HepG2 (cell line): ENCODE results near the gene ARG2. TPM values are rescaled to one million over a fixed set of nuclear protein-coding genes. Genes with fewer than 3 reads are reported as not detected.

Experiments
- ATAC-seq: fragments of 200-7000 bp; cut with Tn5 transposase; 3 replicates; pipeline ENCODE4 v1.9.1; 2020; ENCODE audit warnings: mild to moderate bottlenecking, moderate library complexity
- BruUV-seq: library from RNA; stranded (reverse); fragments of 400-500 nt; replicated peaks from 2 replicates; lab custom pipeline; 2021; lab: Mats Ljungman, UMichigan
- CTCF ChIA-PET: fragments of 300-600 bp; formaldehyde crosslinking; extraction: SDS; loops from one replicate; lab custom pipeline; 2021; ENCODE audit warnings: low total read pairs, inconsistent platforms, low intra/inter-chr PET ratio; lab: Yijun Ruan, JAX
- POLR2A ChIA-PET: fragments of 350-600 bp; sonication (Branson Sonifier 250); formaldehyde crosslinking; loops from one replicate; lab custom pipeline; 2020; ENCODE audit warnings: antibody characterized with exemption, inconsistent platforms; lab: Yijun Ruan, JAX
- DNase-seq: peaks from one replicate; pipeline ENCODE4 v3.0.0-alpha.2; 2015; ENCODE audit warnings: low spot score
- FAIRE-seq: peaks from 3 replicates; lab custom pipeline; 2011; peaks lifted over from hg19 to GRCh38; lab: Jason Lieb, UNC
- H2AFZ ChIP-seq: one replicate; pipeline ENCODE4 v1.6.1; 2011; ENCODE audit warnings: low read length, inconsistent platforms
- H3K27ac ChIP-seq: fragments of 300-600 bp; 3 replicates; pipeline ENCODE4 v1.8.0; 2011; ENCODE audit warnings: mixed run types, mild to moderate bottlenecking, mixed read lengths, low read length, inconsistent platforms; ENCODE audit not compliant: insufficient read depth; ENCODE audit errors: extremely low read length
- H3K27me3 ChIP-seq, 2 experiments: fragments of 200-600 bp in 1 of 2; 2 replicates in 1 of 2; 3 replicates in 1 of 2; pipeline versions ENCODE4 v1.6.0 to v1.8.0; 2011; ENCODE audit warnings: low read length in 2 of 2, mild to moderate bottlenecking in 2 of 2, moderate library complexity in 2 of 2, inconsistent platforms in 1 of 2; ENCODE audit not compliant: insufficient read depth in 2 of 2, control insufficient read depth in 1 of 2
- H3K36me3 ChIP-seq, 2 experiments: fragments of 200-600 bp in 1 of 2; replicated peaks in 1 of 2; 2 replicates in 1 of 2; 3 replicates in 1 of 2; pipeline versions ENCODE4 v1.5.1 to v1.8.0; 2011; ENCODE audit warnings: low read length in 2 of 2, inconsistent platforms in 1 of 2; ENCODE audit not compliant: insufficient read depth in 2 of 2, control insufficient read depth in 1 of 2
- H3K4me1 ChIP-seq: 2 replicates; pipeline ENCODE4 v1.5.1; 2012; ENCODE audit warnings: low read length, inconsistent platforms; ENCODE audit not compliant: insufficient read depth
- H3K4me2 ChIP-seq: 2 replicates; pipeline ENCODE4 v1.6.0; 2011; ENCODE audit warnings: low read depth, low read length, inconsistent platforms
- H3K4me3 ChIP-seq, 3 experiments: fragments of 200-600 bp in 1 of 3; sonication (generic), shearing (Covaris generic) in 1 of 3; replicated peaks in 1 of 3; 2 replicates each; pipeline ENCODE4 v1.5.1; 2011 to 2016; ENCODE audit warnings: low read length in 3 of 3, inconsistent platforms in 2 of 3, low read depth in 2 of 3, mild to moderate bottlenecking in 2 of 3, control low read depth in 1 of 3, mixed read lengths in 1 of 3; ENCODE audit not compliant: insufficient read depth in 1 of 3
- H3K79me2 ChIP-seq: one replicate; pipeline ENCODE4 v1.6.1; 2011; ENCODE audit warnings: low read length, inconsistent platforms; ENCODE audit not compliant: insufficient read depth
- H3K9ac ChIP-seq: 2 replicates; pipeline ENCODE4 v1.6.0; 2011; ENCODE audit warnings: mild to moderate bottlenecking, low read depth, low read length, inconsistent platforms; ENCODE audit not compliant: insufficient read depth
- H3K9me3 ChIP-seq: 2 replicates; pipeline ENCODE4 v1.5.1; 2012; ENCODE audit warnings: mild to moderate bottlenecking, low read length
- H4K20me1 ChIP-seq: 2 replicates; pipeline ENCODE4 v1.6.0; 2011; ENCODE audit warnings: inconsistent platforms, mild to moderate bottlenecking, low read length, moderate library complexity; ENCODE audit not compliant: insufficient read depth
- ATF7-NPFF ChIP-seq: sonication (generic); formaldehyde crosslinking; IDR thresholded peaks from 2 replicates; pipeline ENCODE4 v1.8.1; 2023; ENCODE audit warnings: mild to moderate bottlenecking, low read depth, missing genetic modification reagents, moderate library complexity
- ATRX ChIP-seq: sonication (generic); formaldehyde crosslinking; IDR thresholded peaks from 2 replicates; pipeline ENCODE4 v1.4.0; 2020; ENCODE audit warnings: missing genetic modification reagents, borderline replicate concordance
- FIP1L1 ChIP-seq: fragments of 200-400 bp; formaldehyde crosslinking; IDR thresholded peaks from 2 replicates; pipeline ENCODE4 v1.6.1; 2018; ENCODE audit warnings: low read depth, mild to moderate bottlenecking, low read length, moderate library complexity, borderline replicate concordance; ENCODE audit not compliant: insufficient read depth
- HNF4A ChIP-seq: sonication (generic); formaldehyde crosslinking; IDR thresholded peaks from 2 replicates; pipeline ENCODE4 v1.4.0; 2020; ENCODE audit warnings: missing genetic modification reagents
- SOX13 ChIP-seq, 3 experiments: fragments of 450-650 bp in 1 of 3; sonication (generic) in 1 of 3; formaldehyde crosslinking in 1 of 3; IDR thresholded peaks in 2 of 3; conservative IDR thresholded peaks in 1 of 3; 2 replicates each; pipeline versions ENCODE4 v1.5.0 to v1.6.1; 2016 to 2020; ENCODE audit warnings: antibody characterized with exemption in 1 of 3, mild to moderate bottlenecking in 1 of 3, missing compliant biosample characterization in 1 of 3, missing genetic modification reagents in 1 of 3, moderate library complexity in 1 of 3
- STAG1 ChIP-seq: sonication (generic); formaldehyde crosslinking; IDR thresholded peaks from 2 replicates; pipeline ENCODE4 v1.4.0; 2020; ENCODE audit warnings: missing genetic modification reagents
- ZNF225 ChIP-seq: sonication (generic); formaldehyde crosslinking; IDR thresholded peaks from 2 replicates; pipeline ENCODE4 v1.4.0; 2020; ENCODE audit warnings: mild to moderate bottlenecking, missing genetic modification reagents
- WGBS: methylation state at CpG from one replicate; pipeline ENCODE4 v1.1.6; 2017; ENCODE audit warnings: low lambda C conversion rate; 5-methylcytosine and 5-hydroxymethylcytosine counted together
- in situ Hi-C: cut with HindIII; loops from 2 replicates; pipeline ENCODE4 v1.10.0; 2017; ENCODE audit warnings: low pct_unique_long_range_greater_than_20kb; ENCODE audit not compliant: extremely low pct_ligation_motif_present
- intact Hi-C: fragments of 100-400 bp; cut with micrococcal nuclease; formaldehyde crosslinking; loops from one replicate; pipeline ENCODE4 v1.10.0; 2022; ENCODE audit not compliant: unreplicated experiment
- polyA plus RNA-seq, 8 experiments: library from polyadenylated mRNA; depleted of rRNA in 3 of 8; stranded (reverse) in 7 of 8; unstranded in 1 of 8; fragments of >200 nt; fragmentation: Illumina TruSeq in 4 of 8; extraction: Trizol in 4 of 8; gene quantifications; 2 replicates each; pipeline versions ENCODE4 v1.2.1 to v1.2.3, GENCODE V29; 2011 to 2016; ENCODE audit warnings: low read depth in 4 of 8, missing spikeins in 1 of 8, mixed read lengths in 1 of 8; ENCODE audit not compliant: insufficient read depth in 1 of 8
- total RNA-seq, 5 experiments: library from RNA; depleted of rRNA; stranded (reverse); fragments of >200 nt; fragmentation: Illumina TruSeq; extraction: Trizol; gene quantifications; 2 replicates each; pipeline ENCODE4 v1.2.3, GENCODE V29; 2016; ENCODE audit warnings: low read depth in 1 of 5
- TF ChIP-seq, protein P1 (sequence below): sonication (generic); formaldehyde crosslinking; IDR thresholded peaks from 2 replicates; pipeline ENCODE4 v1.4.0; 2020; ENCODE audit warnings: mild to moderate bottlenecking, missing genetic modification reagents

Gene ARG2
- total and polyA plus RNA-seq, 2 of the 13 experiments (the other 11 are each of a cell fraction or from before 2014, with no cell fraction given) = 37.5 to 73.6 TPM

DNA sequence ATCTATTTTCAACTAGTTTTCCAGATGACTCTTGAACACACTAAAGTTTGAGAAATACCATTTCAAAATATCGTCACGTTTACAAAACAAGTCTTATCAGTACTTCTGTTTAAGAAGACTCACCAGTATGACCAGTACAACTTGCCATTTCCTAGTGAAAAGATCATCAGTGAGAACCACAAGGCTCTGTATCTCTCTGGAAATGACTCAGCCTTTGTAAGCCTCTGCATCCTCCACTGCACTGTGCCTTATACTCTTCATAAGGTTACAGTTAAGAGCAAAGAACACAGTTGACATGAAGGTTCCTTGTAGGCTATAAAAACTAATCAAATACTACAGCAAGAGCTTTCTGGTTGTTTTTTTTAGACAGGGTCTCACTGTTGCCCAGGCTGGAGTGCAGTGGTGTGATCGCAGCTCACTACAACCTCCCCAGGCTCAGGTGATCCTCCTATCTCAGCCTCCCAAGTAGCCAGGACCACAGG, 60.4 kb downstream of the ARG2 start:
- H4K20me1 ChIP-seq = no peaks in the 10 kb centered on the region
- peaks cover 6% of the 10 kb centered on the region for H3K4me1 ChIP-seq
- H3K79me2 ChIP-seq = peaks cover 10% of the 10 kb centered on the region
- H3K36me3 ChIP-seq = peaks cover 15 to 76% of the 10 kb centered on the region in 2 experiments
- POLR2A ChIA-PET = no interaction called here
- no peak for TF ChIP-seq FIP1L1
- no peak for TF ChIP-seq ATF7-NPFF
- no peak for TF ChIP-seq ATRX (CRISPR knock-in tag)
- no peak for TF ChIP-seq ZNF225 (CRISPR knock-in tag)
- TF ChIP-seq HNF4A (CRISPR knock-in tag) = no peak
- TF ChIP-seq, protein P1, sequence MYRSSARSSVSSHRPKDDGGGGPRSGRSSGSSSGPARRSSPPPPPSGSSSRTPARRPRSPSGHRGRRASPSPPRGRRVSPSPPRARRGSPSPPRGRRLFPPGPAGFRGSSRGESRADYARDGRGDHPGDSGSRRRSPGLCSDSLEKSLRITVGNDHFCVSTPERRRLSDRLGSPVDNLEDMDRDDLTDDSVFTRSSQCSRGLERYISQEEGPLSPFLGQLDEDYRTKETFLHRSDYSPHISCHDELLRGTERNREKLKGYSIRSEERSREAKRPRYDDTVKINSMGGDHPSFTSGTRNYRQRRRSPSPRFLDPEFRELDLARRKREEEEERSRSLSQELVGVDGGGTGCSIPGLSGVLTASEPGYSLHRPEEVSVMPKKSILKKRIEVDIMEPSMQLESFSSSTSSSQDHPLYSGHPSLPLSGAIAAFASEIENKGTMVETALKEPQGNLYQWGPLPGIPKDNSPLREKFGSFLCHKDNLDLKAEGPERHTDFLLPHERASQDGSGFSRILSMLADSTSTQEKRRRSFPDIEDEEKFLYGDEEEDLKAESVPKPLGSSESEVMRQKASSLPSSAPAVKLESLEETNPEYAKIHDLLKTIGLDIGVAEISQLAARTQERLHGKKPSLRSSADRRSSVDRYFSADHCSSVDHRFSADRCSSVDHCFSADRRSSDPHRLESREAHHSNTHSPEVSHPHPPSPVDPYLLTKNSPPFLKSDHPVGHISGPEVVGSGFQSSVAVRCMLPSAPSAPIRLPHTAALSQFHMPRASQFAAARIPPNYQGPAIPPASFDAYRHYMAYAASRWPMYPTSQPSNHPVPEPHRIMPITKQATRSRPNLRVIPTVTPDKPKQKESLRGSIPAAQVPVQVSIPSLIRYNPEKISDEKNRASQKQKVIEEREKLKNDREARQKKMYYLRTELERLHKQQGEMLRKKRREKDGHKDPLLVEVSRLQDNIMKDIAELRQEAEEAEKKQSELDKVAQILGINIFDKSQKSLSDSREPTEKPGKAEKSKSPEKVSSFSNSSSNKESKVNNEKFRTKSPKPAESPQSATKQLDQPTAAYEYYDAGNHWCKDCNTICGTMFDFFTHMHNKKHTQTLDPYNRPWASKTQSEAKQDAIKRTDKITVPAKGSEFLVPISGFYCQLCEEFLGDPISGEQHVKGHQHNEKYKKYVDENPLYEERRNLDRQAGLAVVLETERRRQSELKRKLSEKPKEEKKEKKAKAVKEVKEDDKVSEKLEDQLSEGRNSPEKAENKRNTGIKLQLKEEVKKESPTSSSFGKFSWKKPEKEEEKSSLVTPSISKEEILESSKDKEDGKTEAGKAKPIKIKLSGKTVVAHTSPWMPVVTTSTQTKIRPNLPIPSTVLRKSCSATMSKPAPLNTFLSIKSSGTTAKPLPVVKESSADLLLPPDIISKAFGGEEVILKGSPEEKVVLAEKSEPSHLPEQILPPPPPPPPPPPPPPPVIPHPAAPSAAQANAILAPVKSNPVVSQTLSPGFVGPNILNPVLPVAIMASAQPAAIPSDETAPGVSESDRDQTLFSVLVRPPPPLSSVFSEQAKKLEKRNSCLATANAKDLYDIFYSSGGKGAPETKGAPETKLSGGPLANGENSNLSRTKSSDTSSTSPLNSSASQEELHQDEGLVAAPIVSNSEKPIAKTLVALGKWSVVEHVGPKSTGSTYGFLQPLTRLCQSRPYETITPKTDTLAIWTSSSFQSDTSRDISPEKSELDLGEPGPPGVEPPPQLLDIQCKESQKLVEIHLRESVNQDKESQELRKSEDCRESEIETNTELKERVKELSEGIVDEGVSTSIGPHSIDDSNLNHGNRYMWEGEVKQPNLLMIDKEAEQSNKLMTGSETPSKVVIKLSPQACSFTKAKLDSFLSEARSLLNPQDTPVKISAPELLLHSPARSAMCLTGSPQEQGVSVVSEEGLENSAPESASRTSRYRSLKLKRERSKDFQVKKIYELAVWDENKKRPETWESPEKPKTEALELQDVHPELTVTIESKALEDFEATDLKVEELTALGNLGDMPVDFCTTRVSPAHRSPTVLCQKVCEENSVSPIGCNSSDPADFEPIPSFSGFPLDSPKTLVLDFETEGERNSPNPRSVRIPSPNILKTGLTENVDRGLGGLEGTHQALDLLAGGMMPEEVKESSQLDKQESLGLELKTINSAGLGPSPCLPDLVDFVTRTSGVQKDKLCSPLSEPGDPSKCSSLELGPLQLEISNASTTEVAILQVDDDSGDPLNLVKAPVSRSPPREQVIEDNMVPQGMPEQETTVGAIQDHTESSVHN (CRISPR knock-in tag) = no peak
- TF ChIP-seq SOX13 (IDR thresholded peaks at IDR 0.05) = no peak
- no peak for TF ChIP-seq SOX13 (CRISPR knock-in tag; conservative IDR thresholded peaks at IDR 0.05 in 1 of 2, IDR thresholded peaks at IDR 0.05 in 1 of 2)
- TF ChIP-seq STAG1 (CRISPR knock-in tag) = no peak
- no peak overlapping the region for H3K4me3 ChIP-seq
- ATAC-seq (no peak), FAIRE-seq (no peak), DNase-seq (no peak)
- CTCF ChIA-PET = no interaction called here
- no TSS peak for BruUV-seq
- in situ Hi-C loops (no loop called here), intact Hi-C loops (no loop called here)
- H3K4me2 ChIP-seq = no peak overlapping the region
- no peaks in the 10 kb centered on the region for H3K27me3 ChIP-seq
- H3K9ac ChIP-seq = no peak overlapping the region
- H3K9me3 ChIP-seq = no peaks in the 10 kb centered on the region
- H3K27ac ChIP-seq = no peak overlapping the region
- WGBS = 97% methylated on average over 3 of the region's 3 CpGs
- H2AFZ ChIP-seq = no peak overlapping the region
